Astrocyte (in vitro differentiated cells and primary cell): ENCODE results near the gene TUBB.

Experiments used
- EZH2 ChIP-seq: IDR thresholded peaks from 2 replicates; pipeline ENCODE4 v1.6.1; 2012; ENCODE audit warnings: mild to moderate bottlenecking, low read length, inconsistent platforms; ENCODE audit not compliant: insufficient read depth
- TF ChIP-seq, protein P1 (sequence below): IDR thresholded peaks from 2 replicates; pipeline ENCODE4 v1.5.1; 2011; ENCODE audit warnings: low read depth, mild to moderate bottlenecking, inconsistent platforms, low read length, moderate library complexity; ENCODE audit not compliant: insufficient read depth

DNA sequence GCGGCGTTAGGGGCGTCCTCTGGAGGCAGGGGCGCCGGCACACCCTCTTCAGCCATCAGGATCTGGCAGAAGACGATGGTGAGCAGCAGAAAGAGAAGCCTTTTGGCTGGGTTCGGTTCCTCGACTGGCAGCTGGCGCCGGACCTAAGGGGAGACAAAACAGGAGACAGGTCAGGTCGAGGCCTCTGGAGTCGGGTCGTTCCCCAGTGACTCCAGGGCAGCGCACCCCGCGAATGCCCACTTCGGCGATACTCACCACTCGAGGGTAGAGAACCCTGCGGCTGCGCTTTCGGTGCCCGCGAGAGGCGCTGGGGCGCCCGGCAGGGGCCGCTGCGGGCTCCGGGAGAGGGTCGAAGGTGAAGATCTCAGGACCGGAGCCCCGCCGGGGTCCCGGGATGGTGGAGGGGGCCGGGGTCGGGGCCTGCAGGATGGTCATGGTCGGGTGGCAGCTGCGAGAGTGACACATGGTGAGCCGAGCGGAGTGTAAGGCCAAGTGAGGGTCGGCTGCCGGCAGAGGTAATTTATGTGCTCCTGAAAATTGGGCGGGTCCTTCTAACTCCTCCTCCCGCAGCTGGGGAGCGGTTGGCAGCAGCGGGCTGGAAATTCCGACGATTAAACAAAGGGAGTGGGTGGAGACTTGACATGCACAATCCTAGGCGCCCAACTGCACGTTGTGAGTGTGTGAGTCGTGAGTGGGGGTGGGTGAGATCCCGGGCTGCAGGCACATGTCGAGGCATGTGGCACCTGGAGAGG is 24.1 kb downstream of the TUBB start, which contains the start of gene IER3:
- TF ChIP-seq, protein P1, sequence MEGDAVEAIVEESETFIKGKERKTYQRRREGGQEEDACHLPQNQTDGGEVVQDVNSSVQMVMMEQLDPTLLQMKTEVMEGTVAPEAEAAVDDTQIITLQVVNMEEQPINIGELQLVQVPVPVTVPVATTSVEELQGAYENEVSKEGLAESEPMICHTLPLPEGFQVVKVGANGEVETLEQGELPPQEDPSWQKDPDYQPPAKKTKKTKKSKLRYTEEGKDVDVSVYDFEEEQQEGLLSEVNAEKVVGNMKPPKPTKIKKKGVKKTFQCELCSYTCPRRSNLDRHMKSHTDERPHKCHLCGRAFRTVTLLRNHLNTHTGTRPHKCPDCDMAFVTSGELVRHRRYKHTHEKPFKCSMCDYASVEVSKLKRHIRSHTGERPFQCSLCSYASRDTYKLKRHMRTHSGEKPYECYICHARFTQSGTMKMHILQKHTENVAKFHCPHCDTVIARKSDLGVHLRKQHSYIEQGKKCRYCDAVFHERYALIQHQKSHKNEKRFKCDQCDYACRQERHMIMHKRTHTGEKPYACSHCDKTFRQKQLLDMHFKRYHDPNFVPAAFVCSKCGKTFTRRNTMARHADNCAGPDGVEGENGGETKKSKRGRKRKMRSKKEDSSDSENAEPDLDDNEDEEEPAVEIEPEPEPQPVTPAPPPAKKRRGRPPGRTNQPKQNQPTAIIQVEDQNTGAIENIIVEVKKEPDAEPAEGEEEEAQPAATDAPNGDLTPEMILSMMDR: no peak
- TF ChIP-seq EZH2: no peak
